Astrocyte of the cerebellum (primary cell): Measurements from ENCODE around the gene APOL5.

Experiments used
- DNase-seq: peaks from one replicate; pipeline ENCODE4 v3.0.0-alpha.2; 2011; ENCODE audit warnings: low read depth
- H3K4me3 ChIP-seq: 2 replicates; pipeline ENCODE4 v1.5.1; 2011; ENCODE audit warnings: mild to moderate bottlenecking, low read depth, low read length, moderate library complexity
- CTCF ChIP-seq: IDR thresholded peaks from 2 replicates; pipeline ENCODE4 v1.5.1; 2012; ENCODE audit warnings: low read length, low read depth, moderate library complexity, mild to moderate bottlenecking; ENCODE audit errors: missing control alignments
- in situ Hi-C: cut with HindIII; loops from 2 replicates; pipeline ENCODE4 v1.10.0; 2017; ENCODE audit warnings: low sequenced_read_pairs

The APOL5 gene

GRCh38 chr22:35732116-35732515 lies 14.4 kb downstream of the APOL5 start:
- no peak for DNase-seq
- in situ Hi-C loops, result no loop called here
- no peak overlapping the region for H3K4me3 ChIP-seq
- TF ChIP-seq CTCF, result no peak

- in situ Hi-C loops, result no loop called here
- H3K4me3 ChIP-seq, result no peak overlapping the region
- TF ChIP-seq CTCF, result no peak
These were observed 15.4 kb downstream of the APOL5 start for GRCh38 chr22:35733036-35733435.

GRCh38 chr22:35733791-35734516 lies 16.3 kb downstream of the APOL5 start:
- TF ChIP-seq CTCF, result no peak
- in situ Hi-C loops, result no loop called here
- H3K4me3 ChIP-seq, result no peak overlapping the region
- no peak for DNase-seq

More at GRCh38 chr22:35733036-35733435, 15.4 kb downstream of the APOL5 start:
- DNase-seq, result no peak

- no peak for DNase-seq
- no peak for TF ChIP-seq CTCF
- in situ Hi-C loops, result no loop called here
- H3K4me3 ChIP-seq, result no peak overlapping the region
These were observed 16.8 kb downstream of the APOL5 start for GRCh38 chr22:35734517-35734827.

GRCh38 chr22:35735542-35735941 lies 17.9 kb downstream of the APOL5 start:
- H3K4me3 ChIP-seq, result no peak overlapping the region
- in situ Hi-C loops, result no loop called here
- TF ChIP-seq CTCF, result no peak
- DNase-seq, result no peak

GRCh38 chr22:35736166-35736565 lies 18.5 kb downstream of the APOL5 start:
- no peak overlapping the region for H3K4me3 ChIP-seq
- DNase-seq, result no peak
- no peak for TF ChIP-seq CTCF
- in situ Hi-C loops, result no loop called here
